Nephron (organoid): ENCODE measurements around the gene EPHB3.
A peak's percentile ranks its signal among the peaks of the same experiment; 100 is the strongest.

ENCODE experiments used
- H3K27ac Mint-ChIP-seq, 3 experiments: 2 replicates each; pipeline ENCODE4 v1.8.0; 2020; ENCODE audit warnings: mixed read lengths in 3 of 3, mild to moderate bottlenecking in 2 of 3, moderate library complexity in 1 of 3
- H3K27me3 Mint-ChIP-seq: 2 replicates; pipeline ENCODE4 v1.8.0; 2021; ENCODE audit warnings: low read depth, mild to moderate bottlenecking, moderate library complexity, mixed read lengths
- H3K36me3 Mint-ChIP-seq: 2 replicates; pipeline ENCODE4 v1.8.0; 2020; ENCODE audit warnings: low read depth, mixed read lengths
- H3K4me1 Mint-ChIP-seq: 2 replicates; pipeline ENCODE4 v1.8.0; 2020; ENCODE audit warnings: mixed read lengths
- H3K4me3 Mint-ChIP-seq, 3 experiments: 2 replicates each; pipeline ENCODE4 v1.8.0; 2020; ENCODE audit warnings: mild to moderate bottlenecking in 3 of 3, mixed read lengths in 3 of 3, moderate library complexity in 2 of 3
- H3K9me3 Mint-ChIP-seq: 2 replicates; pipeline ENCODE4 v1.8.0; 2020; ENCODE audit warnings: mixed read lengths
- CTCF ChIP-seq, 3 experiments: fragments of 200-600 bp; sonication (generic); IDR thresholded peaks; one replicate each; pipeline ENCODE4 v1.5.0; 2021; ENCODE audit warnings: antibody characterized with exemption in 3 of 3; ENCODE audit not compliant: unreplicated experiment in 3 of 3

The EPHB3 gene

DNA sequence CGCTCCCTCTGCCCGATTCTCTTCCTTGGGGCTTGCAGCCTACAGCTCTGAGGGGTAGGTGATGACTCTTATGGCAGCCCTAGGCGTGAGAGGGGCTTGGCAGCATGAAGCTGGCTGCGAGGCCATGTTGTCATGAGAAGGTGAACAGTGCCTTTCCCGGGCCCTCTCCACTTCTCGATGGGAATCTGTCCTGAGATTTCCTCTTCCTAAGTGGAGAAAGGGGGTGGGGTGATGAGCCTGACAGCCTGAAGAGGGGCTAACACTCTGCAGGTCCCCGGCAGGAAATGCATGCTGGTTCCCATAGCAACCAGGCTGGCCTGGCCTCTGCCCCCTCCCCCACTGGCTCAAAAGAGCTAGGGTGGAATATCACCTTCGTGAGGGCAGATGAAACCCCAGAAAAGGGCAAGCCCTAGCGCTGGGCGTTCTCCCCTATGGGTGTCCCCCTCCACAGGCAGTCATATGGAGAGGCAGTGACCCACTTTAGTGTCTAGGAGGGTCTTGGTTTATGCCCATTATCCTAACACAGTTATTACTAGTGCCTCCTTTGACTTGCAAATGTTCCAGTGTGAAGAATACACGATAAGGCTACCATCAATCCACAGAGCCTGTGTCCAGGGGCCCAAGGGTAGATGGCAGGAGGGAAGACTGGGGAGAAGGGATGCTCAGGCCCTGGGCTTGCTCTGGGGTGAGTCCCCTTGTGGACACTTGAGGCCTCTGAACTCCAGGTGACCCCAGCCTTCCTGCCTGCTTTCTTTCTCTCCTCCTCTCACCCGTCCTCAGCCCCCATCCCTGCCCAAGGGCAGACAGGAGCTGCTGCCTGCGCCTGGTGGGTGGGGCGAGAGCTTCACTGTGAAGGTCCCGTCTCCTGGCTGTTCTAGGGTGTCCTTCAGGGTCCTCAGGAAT is 13.2 kb downstream of the EPHB3 start:
- H3K9me3 Mint-ChIP-seq, result no peaks in the 10 kb centered on the region
- no peak for TF ChIP-seq CTCF (IDR thresholded peaks at IDR 0.05; ENCODE audit: unreplicated experiment in 3 of 3)
- H3K4me1 Mint-ChIP-seq, result peaks cover 65% of the 10 kb centered on the region
- H3K4me3 Mint-ChIP-seq, result peak overlapping the region in 2 of 3 experiments; percentile 35 to 40
- H3K36me3 Mint-ChIP-seq, result peaks cover 50% of the 10 kb centered on the region
- H3K27ac Mint-ChIP-seq, result peak overlapping the region; percentile 61 to 81 (median 80)
- peaks cover 5% of the 10 kb centered on the region for H3K27me3 Mint-ChIP-seq

DNA sequence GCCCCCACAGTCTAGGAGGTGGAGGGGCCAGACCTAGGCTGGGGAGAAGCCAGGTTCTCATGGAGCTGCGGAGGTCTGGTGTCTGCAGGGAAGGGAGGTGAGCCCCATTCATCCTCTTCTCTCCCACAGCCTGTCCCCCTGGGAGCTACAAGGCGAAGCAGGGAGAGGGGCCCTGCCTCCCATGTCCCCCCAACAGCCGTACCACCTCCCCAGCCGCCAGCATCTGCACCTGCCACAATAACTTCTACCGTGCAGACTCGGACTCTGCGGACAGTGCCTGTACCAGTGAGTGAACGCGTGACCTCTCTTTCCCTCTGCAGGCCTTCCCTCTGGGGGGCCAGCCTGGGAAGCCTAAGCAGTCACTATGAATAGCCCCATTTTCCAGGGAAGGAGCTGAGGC is 14.1 kb downstream of the EPHB3 start:
- H3K4me3 Mint-ChIP-seq, result no peak overlapping the region
- no peaks in the 10 kb centered on the region for H3K9me3 Mint-ChIP-seq
- H3K36me3 Mint-ChIP-seq, result peaks cover 58% of the 10 kb centered on the region
- peak overlapping the region in 1 of 3 experiments; percentile 53 for H3K27ac Mint-ChIP-seq
- H3K4me1 Mint-ChIP-seq, result peaks cover 65% of the 10 kb centered on the region
- H3K27me3 Mint-ChIP-seq, result peaks cover 5% of the 10 kb centered on the region
- no peak for TF ChIP-seq CTCF (IDR thresholded peaks at IDR 0.05; ENCODE audit: unreplicated experiment in 3 of 3)

GRCh38 chr3:184576457-184577240 is 15.1 kb downstream of the EPHB3 start:
- peaks cover 64% of the 10 kb centered on the region for H3K36me3 Mint-ChIP-seq
- H3K27ac Mint-ChIP-seq, result peak overlapping the region; percentile 7 to 29 (median 8)
- H3K4me1 Mint-ChIP-seq, result peaks cover 66% of the 10 kb centered on the region
- no peak for TF ChIP-seq CTCF (IDR thresholded peaks at IDR 0.05; ENCODE audit: unreplicated experiment in 3 of 3)
- no peaks in the 10 kb centered on the region for H3K9me3 Mint-ChIP-seq
- H3K27me3 Mint-ChIP-seq, result peaks cover 5% of the 10 kb centered on the region
- H3K4me3 Mint-ChIP-seq, result no peak overlapping the region

- TF ChIP-seq CTCF (IDR thresholded peaks at IDR 0.05; ENCODE audit: unreplicated experiment in 3 of 3), result no peak
- H3K4me1 Mint-ChIP-seq, result peaks cover 64% of the 10 kb centered on the region
- H3K27me3 Mint-ChIP-seq, result peaks cover 5% of the 10 kb centered on the region
- no peak overlapping the region for H3K4me3 Mint-ChIP-seq
- H3K27ac Mint-ChIP-seq, result peak overlapping the region in 1 of 3 experiments; percentile 70
- H3K9me3 Mint-ChIP-seq, result no peaks in the 10 kb centered on the region
- H3K36me3 Mint-ChIP-seq, result peaks cover 61% of the 10 kb centered on the region
These were observed 16.0 kb downstream of the EPHB3 start for GRCh38 chr3:184577546-184577945.

- Mint-ChIP-seq H3K27ac (peak overlapping the region; percentile 38 to 45 (median 41)), H3K4me3 (no peak overlapping the region), H3K4me1 (peaks cover 67% of the 10 kb centered on the region), H3K36me3 (peaks cover 57% of the 10 kb centered on the region), H3K9me3 (no peaks in the 10 kb centered on the region), H3K27me3 (peaks cover 5% of the 10 kb centered on the region)
- TF ChIP-seq CTCF (IDR thresholded peaks at IDR 0.05; ENCODE audit: unreplicated experiment in 3 of 3), result no peak
These were observed 16.6 kb downstream of the EPHB3 start for GRCh38 chr3:184578218-184578617.
